HL-60/S4 (cell line): Measurements from ENCODE around the gene SUGCT.
"Not testable (repeated sequence)": the region's sequence is repeated elsewhere in the genome, so short reads cannot be mapped to it uniquely, and the experiment has no call there.

Experiments
- in situ Hi-C: fragments of 300-500 bp; cut with MboI; formaldehyde crosslinking; loops from 2 replicates; pipeline ENCODE4 v1.14.3; 2022; ENCODE audit warnings: low sequenced_read_pairs

SUGCT gene

GRCh38 chr7:40599836-40600235, 465.0 kb downstream of the SUGCT start:
- in situ Hi-C loops: loop anchor here (25.0 kb wide), 1 partner anchor 263 kb away; no protein-coding TSS in a partner anchor

DNA sequence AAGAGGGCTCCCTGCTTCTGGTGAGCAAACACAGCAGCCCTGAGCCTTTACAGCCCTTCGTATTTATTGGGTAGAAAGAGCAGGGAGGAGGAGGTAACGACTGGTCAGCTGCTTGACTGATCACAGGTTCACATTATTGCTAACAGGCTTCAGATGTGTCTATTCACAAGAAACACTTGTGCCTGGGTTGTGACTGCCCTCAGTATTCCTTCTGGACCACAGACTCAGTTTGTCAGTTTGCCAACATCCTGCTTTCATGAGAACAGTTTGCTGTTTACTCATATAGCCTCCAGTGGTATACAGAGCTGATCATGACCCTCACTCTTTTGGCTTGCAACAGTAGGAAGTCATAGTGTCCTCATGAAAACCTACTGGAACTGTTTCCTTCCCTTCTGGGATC, 467.5 kb downstream of the SUGCT start:
- in situ Hi-C loops: loop anchor here (25.0 kb wide), 1 partner anchor 265 kb away; no protein-coding TSS in a partner anchor

- in situ Hi-C loops: loop anchor here (25.0 kb wide), 1 partner anchor 268 kb away; no protein-coding TSS in a partner anchor
Observed at GRCh38 chr7:40604601-40605438, 470.0 kb downstream of the SUGCT start.

DNA sequence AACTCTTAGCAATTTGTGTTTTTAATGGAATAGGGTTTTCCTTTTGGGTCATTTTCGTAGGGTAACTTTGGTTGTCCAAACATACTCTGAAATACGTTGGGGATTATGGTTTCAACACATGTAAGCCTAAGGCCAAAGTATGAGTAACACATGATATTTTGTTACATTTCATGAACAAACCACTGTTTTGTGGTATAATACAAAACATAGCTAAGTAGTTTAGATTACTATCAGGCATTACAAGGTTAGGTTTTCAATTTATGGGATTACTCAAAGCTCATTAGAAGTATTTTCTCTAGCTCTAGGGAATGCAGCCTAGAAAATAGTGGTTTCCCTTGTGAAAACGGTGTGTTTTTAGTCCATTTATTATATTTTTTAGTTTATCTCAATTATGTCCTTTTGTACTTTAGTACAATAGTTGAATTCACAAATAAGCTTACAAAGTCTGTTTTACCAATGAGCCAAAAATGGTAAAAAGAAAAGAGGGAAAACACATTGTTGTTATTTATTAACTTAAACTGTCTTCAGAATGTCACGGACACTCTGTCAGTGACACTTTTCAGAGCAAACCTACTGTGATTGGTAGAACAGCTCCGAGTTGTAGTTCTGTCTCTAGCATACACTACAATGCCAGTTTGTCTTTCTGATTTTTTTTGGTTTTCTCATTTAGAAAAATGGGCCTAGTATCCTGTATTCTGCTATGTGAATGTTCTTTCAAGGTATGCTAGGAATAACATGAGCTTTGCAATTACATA, 473.7 kb downstream of the SUGCT start:
- in situ Hi-C loops: loop anchor here (25.0 kb wide), 1 partner anchor 271 kb away; no protein-coding TSS in a partner anchor

DNA sequence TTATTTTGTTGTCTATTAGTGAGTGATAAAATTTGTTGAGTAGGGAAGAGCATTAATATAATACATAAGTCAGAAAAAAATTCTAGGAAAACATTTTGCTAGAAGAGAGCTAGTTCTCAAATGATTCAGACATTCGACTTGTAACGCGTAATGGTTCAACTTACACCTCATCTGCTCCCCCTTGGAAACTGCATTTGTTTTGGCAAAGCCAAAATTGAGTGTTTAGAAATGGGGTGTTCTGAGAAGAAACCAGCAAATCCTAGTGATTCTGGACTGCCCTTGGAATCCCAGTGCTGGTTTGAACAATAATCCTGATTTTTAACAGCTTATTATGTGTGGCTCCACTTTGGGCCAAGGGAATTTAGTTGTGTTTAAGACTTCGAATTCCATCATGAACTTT, 475.7 kb downstream of the SUGCT start:
- in situ Hi-C loops: loop anchor here (25.0 kb wide), 1 partner anchor 273 kb away; no protein-coding TSS in a partner anchor

GRCh38 chr7:40611095-40611871, 476.5 kb downstream of the SUGCT start:
- in situ Hi-C loops: loop anchor here (25.0 kb wide), 1 partner anchor 274 kb away; no protein-coding TSS in a partner anchor

DNA sequence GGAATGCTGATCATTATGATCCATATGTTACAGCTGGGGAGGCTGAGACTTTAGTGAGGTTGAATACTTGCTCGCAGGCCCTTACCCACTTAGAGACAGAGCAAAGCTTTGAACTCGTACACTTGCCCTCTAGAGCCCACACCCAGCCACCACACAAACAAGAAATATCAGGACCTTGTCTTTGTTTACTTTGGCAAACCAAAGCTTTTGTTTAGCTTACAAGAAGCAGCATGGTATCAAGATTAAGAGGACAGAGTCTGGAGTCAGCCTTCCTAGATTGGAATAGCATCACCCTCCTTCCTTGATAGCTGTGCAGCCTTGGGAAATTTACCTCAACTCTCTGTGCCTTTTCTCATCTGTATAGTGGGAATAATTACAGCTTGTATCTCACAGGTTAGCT, 477.5 kb downstream of the SUGCT start:
- in situ Hi-C loops: loop anchor here (25.0 kb wide), 1 partner anchor 275 kb away; no protein-coding TSS in a partner anchor

- in situ Hi-C loops: loop anchor here (25.0 kb wide), 1 partner anchor 282 kb away; no protein-coding TSS in a partner anchor
Observed at GRCh38 chr7:40619647-40620046, 484.8 kb downstream of the SUGCT start.

GRCh38 chr7:40621592-40621998, 486.8 kb downstream of the SUGCT start:
- in situ Hi-C loops: loop anchor here (25.0 kb wide), 1 partner anchor 284 kb away; no protein-coding TSS in a partner anchor

DNA sequence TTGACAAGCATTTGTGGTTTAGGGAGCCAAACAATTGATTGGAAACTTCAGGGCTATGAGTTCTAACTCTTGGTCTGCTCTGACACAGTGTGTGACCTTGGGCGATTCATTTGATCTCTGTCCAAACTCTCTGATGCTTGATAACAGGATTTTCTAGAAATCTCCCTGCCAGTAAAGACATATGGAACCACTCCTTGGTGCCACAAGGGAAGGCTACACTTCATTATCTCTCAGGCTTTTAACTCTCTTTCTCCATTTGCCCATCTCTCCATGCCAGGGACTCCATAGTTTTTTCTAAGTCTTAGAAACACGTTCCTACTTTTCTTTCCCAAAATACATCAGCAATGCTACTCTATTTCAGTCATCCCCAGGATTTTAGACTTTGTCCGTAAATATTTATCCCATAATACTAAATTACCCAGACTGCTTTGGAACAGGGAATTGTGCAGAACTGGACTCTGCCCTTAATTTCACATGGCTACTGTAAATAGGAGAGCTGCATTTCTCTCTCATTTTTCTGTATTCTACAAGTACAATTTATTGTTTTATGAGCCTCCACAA, 488.2 kb downstream of the SUGCT start:
- in situ Hi-C loops: loop anchor here (25.0 kb wide), 1 partner anchor 286 kb away; no protein-coding TSS in a partner anchor

DNA sequence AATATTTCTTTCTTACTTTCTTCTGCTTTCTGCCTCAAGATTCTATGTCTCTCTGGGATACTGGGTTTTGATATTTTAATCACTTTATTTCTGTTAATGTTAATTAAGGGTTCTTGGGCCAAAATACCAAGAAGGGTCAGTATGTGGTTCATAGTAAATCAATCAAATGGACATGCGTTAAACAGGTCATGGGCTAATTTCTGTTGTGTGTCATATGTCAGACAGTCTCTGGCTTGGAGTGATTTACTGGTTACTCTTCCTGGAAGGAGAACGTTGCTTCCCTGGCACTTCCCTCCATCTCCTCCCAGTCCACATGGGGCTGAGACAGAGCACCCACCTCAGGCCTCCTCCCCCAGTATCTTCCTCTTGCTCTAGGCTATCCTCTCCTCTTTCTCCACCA, 489.1 kb downstream of the SUGCT start:
- in situ Hi-C loops: loop anchor here (25.0 kb wide), 1 partner anchor 287 kb away; no protein-coding TSS in a partner anchor

- in situ Hi-C loops: not testable (repeated sequence)
Observed at GRCh38 chr7:40627361-40627760, 492.6 kb downstream of the SUGCT start.

DNA sequence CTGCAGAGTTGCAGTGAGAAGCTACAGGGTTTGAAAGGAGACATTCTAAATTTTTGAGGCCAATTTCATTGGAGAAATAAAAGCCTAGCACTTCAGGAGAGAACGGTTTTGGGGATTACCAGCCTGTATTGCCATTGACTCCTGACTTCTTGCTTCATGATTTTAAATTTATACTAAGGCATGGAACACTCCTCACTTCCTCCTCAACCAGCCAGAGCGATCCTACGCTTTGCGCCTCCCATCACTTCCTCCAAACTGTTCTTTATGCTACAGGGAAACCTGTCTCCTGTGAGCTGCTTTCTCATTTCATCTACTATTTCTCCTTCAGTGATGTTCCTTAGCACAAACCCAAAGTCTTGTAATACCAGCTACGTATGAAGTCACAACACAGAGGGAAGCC, 495.1 kb downstream of the SUGCT start:
- in situ Hi-C loops: no loop called here

- in situ Hi-C loops: no loop called here
Observed at GRCh38 chr7:40634118-40634517, 499.3 kb downstream of the SUGCT start.

DNA sequence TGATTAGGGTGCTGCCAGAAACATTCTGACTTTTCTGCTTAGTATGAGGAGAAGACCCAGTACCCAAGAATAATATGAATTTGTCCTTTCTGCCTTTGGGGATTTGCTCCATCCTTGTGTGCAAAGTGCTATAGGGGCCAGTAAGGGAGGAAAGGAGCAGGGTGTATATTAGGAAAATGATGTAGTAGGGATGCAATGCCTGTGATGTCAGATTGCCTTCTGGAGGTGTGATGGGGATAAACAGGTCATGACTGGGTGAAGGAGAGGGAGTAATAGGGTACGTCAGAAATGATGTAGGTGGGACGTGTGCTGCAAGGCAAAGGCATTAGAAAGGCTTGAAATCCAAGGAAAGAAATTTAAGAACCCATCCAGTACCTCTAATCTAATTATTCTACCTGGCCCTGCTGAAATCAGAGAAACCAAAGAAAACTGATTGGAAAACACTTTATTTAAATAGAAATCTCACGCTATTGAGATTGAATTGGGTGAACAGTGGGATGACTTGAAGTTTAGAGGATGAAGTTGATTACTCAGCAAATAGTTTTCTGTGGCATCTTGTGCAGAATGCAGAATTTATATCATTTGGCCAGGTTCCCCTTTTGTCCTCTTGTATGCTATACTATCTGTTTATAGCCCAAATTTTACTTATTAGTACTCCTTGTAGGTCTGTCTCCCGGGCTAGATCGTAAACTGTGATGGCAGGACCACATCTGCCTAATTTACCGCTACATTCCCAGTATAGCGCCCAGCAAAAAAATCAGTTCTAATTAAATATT, 503.9 kb downstream of the SUGCT start:
- in situ Hi-C loops: no loop called here

DNA sequence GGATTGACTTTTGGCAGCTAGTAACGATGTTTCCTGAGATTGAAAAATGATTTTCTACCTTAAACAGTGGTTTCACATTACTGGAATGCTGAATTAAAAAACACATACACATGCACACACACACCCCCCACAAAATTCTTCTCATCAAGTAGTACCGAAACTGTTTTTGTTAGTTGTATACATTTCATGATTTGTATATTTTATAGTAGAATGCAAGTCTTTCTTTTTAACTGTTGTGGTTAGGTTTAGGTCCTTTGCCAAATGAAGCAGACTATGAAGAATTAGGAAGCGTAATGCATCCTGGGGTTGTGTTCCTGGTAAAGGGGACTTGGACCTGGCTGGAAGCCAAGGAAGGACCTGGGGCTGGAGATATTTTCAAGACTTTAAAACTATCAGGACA, 505.8 kb downstream of the SUGCT start:
- in situ Hi-C loops: no loop called here

- in situ Hi-C loops: no loop called here
Observed at GRCh38 chr7:40641701-40642100, 506.9 kb downstream of the SUGCT start.

- in situ Hi-C loops: no loop called here
Observed at GRCh38 chr7:40643664-40644063, 508.9 kb downstream of the SUGCT start.

DNA sequence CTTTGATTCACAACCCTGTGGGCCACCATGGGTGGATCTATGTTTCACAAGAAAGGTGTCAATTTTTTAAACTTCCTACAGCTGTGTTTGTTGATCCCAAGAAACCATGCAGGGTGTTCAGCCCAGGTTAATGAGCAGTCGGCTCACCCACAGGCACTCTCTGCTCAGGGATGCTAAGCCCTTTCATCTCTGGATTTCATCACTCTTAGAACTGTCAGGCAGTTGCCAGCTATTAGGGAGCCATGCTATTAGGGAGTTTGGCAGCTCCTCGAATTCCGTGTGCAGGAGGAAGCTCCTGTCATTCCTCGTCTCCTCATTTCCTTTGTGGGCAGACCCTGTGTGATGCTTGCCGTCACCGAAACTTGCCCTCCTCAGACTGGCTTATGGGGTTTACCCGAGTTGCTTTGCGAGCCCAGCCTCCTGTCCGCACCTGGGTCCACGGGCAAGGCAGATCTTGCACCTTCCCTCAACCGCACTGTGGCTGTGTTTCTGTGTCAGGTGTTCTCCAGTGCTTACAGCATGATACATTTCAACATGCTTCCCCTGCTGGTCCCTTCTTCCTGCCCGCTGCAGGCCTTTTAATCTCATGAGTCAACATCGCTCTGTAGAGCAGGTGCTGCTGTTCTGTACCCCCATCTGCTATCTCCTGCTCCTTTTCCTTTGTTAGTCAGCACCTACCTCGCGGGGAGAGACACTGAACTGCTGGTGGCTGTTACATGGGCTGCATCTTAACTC, 509.8 kb downstream of the SUGCT start:
- in situ Hi-C loops: no loop called here
